Omental fat pad (tissue), 4 donors: Measurements from ENCODE around the gene OGG1. TPM values are rescaled to one million over a fixed set of nuclear protein-coding genes. Genes with fewer than 3 reads are reported as not detected.

Experiments
- ATAC-seq: fragments of 150-250 bp; one replicate; pipeline ENCODE4 v1.9.1; 2016; ENCODE audit warnings: mild to moderate bottlenecking, moderate library complexity; ENCODE audit not compliant: low FRiP score
- DNase-seq: peaks from one replicate; pipeline ENCODE4 v3.0.0-alpha.2; 2019; ENCODE audit warnings: low spot score
- total RNA-seq, 4 donors: library from RNA; depleted of rRNA; stranded (reverse); fragments of >200 nt; gene quantifications; one replicate each; pipeline ENCODE4 v1.1.0, GENCODE V29; 2016
- TF ChIP-seq, protein P1 (sequence below), 3 donors: fragments of 450-650 bp; IDR thresholded peaks; one replicate each; pipeline ENCODE4 v1.5.1; 2016 to 2017; ENCODE audit warnings: antibody characterized with exemption in 3 of 3, mild to moderate bottlenecking in 3 of 3, moderate library complexity in 2 of 3

The OGG1 gene
- total RNA-seq, 4 donors from 2014 or later = 15.6 to 27.1 (median 19.5) TPM

DNA sequence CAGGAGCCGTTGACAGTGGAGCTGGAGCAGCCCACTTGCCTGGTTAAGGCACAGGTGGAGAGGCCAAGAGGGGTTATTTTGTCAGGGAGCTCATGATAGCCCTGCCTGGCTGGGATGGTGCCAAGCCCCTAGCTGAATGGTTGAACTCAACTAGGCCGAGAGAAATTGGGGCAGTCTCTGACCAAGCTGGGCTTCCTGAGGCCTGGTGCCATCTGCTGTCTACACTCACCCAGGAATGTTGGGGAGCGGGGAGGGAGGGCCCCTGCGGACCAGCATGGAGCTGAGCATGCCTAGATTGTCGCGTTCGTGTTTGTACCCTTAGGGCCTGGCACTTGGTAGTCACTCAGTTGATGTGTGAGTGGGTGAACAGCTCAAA is 17.0 kb upstream of the OGG1 start:
- DNase-seq = no peak
- no peak for ATAC-seq
- TF ChIP-seq, protein P1, sequence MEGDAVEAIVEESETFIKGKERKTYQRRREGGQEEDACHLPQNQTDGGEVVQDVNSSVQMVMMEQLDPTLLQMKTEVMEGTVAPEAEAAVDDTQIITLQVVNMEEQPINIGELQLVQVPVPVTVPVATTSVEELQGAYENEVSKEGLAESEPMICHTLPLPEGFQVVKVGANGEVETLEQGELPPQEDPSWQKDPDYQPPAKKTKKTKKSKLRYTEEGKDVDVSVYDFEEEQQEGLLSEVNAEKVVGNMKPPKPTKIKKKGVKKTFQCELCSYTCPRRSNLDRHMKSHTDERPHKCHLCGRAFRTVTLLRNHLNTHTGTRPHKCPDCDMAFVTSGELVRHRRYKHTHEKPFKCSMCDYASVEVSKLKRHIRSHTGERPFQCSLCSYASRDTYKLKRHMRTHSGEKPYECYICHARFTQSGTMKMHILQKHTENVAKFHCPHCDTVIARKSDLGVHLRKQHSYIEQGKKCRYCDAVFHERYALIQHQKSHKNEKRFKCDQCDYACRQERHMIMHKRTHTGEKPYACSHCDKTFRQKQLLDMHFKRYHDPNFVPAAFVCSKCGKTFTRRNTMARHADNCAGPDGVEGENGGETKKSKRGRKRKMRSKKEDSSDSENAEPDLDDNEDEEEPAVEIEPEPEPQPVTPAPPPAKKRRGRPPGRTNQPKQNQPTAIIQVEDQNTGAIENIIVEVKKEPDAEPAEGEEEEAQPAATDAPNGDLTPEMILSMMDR (IDR thresholded peaks at IDR 0.05) = no peak

DNA sequence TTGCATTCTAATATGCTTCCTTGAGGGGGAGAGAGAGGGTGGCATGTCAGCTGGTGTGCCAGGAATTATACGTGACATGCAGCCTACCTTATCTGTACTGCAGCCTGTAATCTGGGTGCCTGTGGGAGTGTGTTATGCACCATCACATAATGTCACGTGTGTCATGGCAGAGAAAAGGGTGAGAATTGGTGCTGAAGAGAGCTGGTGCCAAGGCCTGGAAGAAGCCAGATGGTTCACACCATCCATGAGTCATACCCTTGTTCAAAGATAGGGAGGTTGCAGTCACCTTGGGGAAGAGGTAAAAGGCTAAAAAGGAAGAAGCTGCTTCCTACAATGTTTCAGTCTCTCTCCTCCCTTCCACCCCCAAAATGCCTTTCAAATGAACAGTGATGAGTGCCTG is 12.9 kb upstream of the OGG1 start:
- no peak for ATAC-seq
- no peak for DNase-seq

DNA sequence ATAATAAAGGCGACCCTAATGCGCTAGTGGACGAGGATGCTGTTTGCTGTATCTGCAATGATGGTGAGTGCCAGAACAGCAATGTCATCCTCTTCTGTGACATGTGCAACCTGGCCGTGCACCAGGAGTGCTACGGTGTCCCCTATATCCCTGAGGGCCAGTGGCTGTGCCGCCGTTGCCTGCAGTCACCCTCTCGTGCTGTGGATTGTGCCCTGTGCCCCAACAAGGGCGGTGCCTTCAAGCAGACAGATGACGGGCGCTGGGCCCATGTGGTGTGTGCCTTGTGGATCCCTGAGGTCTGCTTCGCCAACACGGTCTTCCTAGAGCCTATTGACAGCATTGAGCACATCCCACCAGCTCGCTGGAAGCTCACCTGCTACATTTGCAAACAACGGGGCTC is 10.6 kb upstream of the OGG1 start:
- no peak for DNase-seq
- ATAC-seq = no peak
- TF ChIP-seq, protein P1 (IDR thresholded peaks at IDR 0.05) = no peak

More for the DNA sequence above, 12.9 kb upstream of the OGG1 start:
- TF ChIP-seq, protein P1 (IDR thresholded peaks at IDR 0.05) = no peak

DNA sequence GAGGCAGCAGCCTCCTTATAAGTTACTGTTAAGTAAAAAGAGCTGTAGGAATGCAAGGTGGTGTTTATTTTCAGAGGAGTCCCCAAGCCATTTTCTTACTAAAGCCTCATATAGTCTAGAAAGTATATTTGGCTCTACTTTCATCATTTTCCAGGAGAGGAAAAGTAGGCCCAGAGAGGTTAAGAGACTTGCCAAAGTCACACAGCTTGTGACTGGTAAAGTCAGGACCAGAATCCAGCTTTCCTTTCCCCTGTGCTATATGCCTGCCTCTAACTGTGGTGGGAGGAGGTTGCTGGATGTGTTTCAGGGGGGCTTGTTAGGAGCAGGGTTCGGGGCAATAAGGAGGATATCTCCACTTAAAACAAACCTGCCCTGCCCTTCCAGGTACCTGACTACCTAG is 7.2 kb upstream of the OGG1 start:
- TF ChIP-seq, protein P1 (IDR thresholded peaks at IDR 0.05) = no peak
- ATAC-seq (no peak), DNase-seq (no peak)

DNA sequence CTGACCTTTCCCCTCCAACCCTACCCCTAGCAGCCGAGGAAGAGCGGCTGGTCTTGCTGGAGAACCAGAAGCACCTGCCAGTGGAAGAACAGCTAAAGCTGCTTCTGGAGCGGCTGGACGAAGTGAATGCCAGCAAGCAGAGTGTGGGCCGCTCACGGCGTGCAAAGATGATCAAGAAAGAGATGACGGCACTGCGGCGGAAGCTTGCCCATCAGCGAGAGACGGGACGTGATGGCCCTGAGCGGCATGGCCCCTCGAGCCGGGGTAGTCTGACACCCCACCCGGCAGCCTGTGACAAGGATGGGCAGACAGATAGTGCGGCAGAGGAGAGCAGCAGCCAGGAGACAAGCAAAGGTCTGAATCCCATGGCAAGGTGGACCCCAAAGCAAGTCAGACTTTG is 6.2 kb upstream of the OGG1 start:
- ATAC-seq = no peak
- DNase-seq = no peak
- TF ChIP-seq, protein P1 (IDR thresholded peaks at IDR 0.05) = no peak

DNA sequence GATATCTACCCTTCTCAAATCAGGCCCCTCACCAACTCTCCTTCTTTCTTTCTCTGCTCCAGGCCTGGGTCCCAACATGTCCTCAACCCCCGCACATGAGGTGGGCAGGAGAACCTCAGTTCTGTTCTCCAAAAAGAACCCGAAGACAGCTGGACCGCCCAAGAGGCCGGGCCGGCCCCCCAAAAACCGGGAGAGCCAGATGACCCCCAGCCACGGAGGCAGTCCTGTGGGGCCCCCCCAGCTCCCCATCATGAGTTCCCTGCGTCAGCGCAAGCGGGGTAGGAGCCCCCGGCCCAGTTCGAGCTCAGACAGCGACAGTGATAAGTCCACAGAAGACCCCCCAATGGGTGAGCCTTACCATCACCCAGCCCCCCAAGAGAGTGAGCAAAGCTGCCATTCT is 5.6 kb upstream of the OGG1 start:
- TF ChIP-seq, protein P1 (IDR thresholded peaks at IDR 0.05) = no peak
- no peak for DNase-seq
- no peak for ATAC-seq

DNA sequence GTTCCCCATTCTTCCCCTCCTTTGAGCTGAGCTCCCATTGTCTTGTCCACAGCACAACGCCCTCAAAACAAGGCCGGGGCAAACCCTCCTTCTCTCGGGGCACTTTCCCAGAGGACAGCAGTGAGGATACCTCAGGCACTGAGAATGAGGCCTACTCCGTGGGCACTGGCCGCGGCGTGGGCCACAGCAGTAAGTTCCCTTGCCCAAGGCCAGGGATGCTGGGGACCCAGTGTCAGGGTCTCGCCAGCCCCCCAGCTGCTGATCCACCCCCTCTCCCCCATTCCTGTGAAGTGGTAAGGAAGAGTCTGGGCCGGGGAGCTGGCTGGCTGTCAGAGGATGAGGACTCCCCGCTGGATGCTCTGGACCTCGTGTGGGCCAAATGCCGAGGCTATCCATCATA is 4.2 kb upstream of the OGG1 start:
- ATAC-seq (no peak), DNase-seq (no peak)
- TF ChIP-seq, protein P1 (IDR thresholded peaks at IDR 0.05) = no peak
